Measurements from ENCODE around the gene BMP2K. TPM values are rescaled to one million over a fixed set of nuclear protein-coding genes. Genes with fewer than 3 reads are reported as not detected.

The BMP2K gene
- total and polyA plus RNA-seq, 4 donors = 4.4 to 138 (median 19.3) TPM

GRCh38 chr4:78938474-78938867 lies 162.3 kb downstream of the BMP2K start:
- H3K36me3 ChIP-seq (ENCODE audit: control insufficient read depth in 4 of 4, insufficient read depth in 3 of 4, low read depth in 1 of 4, low read length in 3 of 4) = no peaks in the 10 kb centered on the region
- no peak for DNase-seq (ENCODE audit: low spot score)
- no peaks in the 10 kb centered on the region for H3K9me3 ChIP-seq (ENCODE audit: control insufficient read depth in 4 of 4, low read length in 3 of 4)
- TF ChIP-seq REST (IDR thresholded peaks at IDR 0.05) (no peak), TAF1 (conservative IDR thresholded peaks at IDR 0.05) (no peak), ZBTB33 (IDR thresholded peaks at IDR 0.05) (no peak), JUND (IDR thresholded peaks at IDR 0.05) (no peak), EGR1 (IDR thresholded peaks at IDR 0.05; ENCODE audit: low read depth in 2 of 2) (no peak), FOXA2 (IDR thresholded peaks at IDR 0.05) (no peak), GABPA (IDR thresholded peaks at IDR 0.05 in 1 of 2, conservative IDR thresholded peaks at IDR 0.05 in 1 of 2) (no peak), FOXA1 (IDR thresholded peaks at IDR 0.05) (no peak), NR2F2 (IDR thresholded peaks at IDR 0.05) (no peak), SP1 (IDR thresholded peaks at IDR 0.05) (no peak), HNF4A (conservative IDR thresholded peaks at IDR 0.05) (no peak), RXRA (IDR thresholded peaks at IDR 0.05) (no peak), ATF3 (IDR thresholded peaks at IDR 0.05) (no peak), YY1 (IDR thresholded peaks at IDR 0.05) (no peak), RAD21 (IDR thresholded peaks at IDR 0.05) (no peak), MAX (IDR thresholded peaks at IDR 0.05) (no peak), HNF4G (IDR thresholded peaks at IDR 0.05) (no peak), CTCF (IDR thresholded peaks at IDR 0.05; ENCODE audit: low read depth, low read length, missing input control) (no peak)
- H3K9ac ChIP-seq (ENCODE audit: low read depth in 1 of 2, low read length in 2 of 2) = peak overlapping the region in 1 of 2 donors; percentile 78
- H3K27me3 ChIP-seq (ENCODE audit: control insufficient read depth in 4 of 4, insufficient read depth in 4 of 4, low read length in 3 of 4) = no peaks in the 10 kb centered on the region
- peaks cover 0 to 17% (median 10%) of the 10 kb centered on the region in 4 donors for H3K4me1 ChIP-seq (ENCODE audit: control insufficient read depth in 4 of 4, insufficient read depth in 4 of 4, low read length in 3 of 4)
- WGBS = 21% methylated on average over 7 of the region's 7 CpGs
- peak overlapping the region in 2 of 3 donors; percentile 46 to 88 for H3K4me3 ChIP-seq (ENCODE audit: low read depth in 1 of 3, low read length in 3 of 3)
- H3K27ac ChIP-seq (ENCODE audit: low read depth in 1 of 2, low read length in 2 of 2) = no peak overlapping the region
